Measurements from ENCODE around the gene ZNF41.

GRCh38 chrX:47448165-47448806, 34.7 kb downstream of the ZNF41 start:
- no peak for TF ChIP-seq CTCF (conservative IDR thresholded peaks at IDR 0.05; ENCODE audit: low read length)
- no peak for TF ChIP-seq EZH2phosphoT487 (IDR thresholded peaks at IDR 0.05; ENCODE audit: borderline replicate concordance, low read depth, low read length)
